ENCODE data around the gene ELK4. TPM values are rescaled to one million over a fixed set of nuclear protein-coding genes. Genes with fewer than 3 reads are reported as not detected.
"Not testable (repeated sequence)": the region's sequence is repeated elsewhere in the genome, so short reads cannot be mapped to it uniquely, and the experiment has no call there.

ELK4 gene
- total and polyA plus RNA-seq, 2 donors, result 14.3 to 20.2 TPM

DNA sequence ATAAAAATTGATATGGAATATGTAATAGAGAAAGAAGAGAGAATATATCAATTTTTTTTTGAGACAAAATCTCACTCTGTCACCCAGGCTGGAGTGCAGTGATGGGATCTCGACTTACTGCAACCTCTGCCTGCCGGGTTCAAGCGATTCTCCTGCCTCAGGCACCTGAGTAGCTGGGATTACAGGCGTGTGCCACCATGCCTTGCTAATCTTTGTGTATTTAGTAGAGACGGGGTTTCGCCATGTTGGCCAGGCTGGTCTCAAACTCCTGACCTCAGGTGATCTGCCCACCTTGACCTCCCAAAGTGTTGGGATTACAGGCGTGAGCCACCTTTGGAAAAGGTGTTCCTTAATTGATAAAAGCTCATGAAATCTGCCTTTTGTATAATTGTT is 4.3 kb upstream of the ELK4 start:
- not testable (repeated sequence) for H3K9me3 ChIP-seq (ENCODE audit: control insufficient read depth in 2 of 2, insufficient read depth in 1 of 2, low read length in 1 of 2); H3K4me1 ChIP-seq (ENCODE audit: control insufficient read depth in 2 of 2, insufficient read depth in 2 of 2, low read length in 2 of 2); H3K36me3 ChIP-seq (ENCODE audit: control insufficient read depth in 2 of 2, insufficient read depth in 2 of 2, low read length in 1 of 2); H3K27ac ChIP-seq (ENCODE audit: low read depth in 1 of 2, low read length in 1 of 2); H3K4me3 ChIP-seq (ENCODE audit: low read length in 2 of 2); DNase-seq (ENCODE audit: low read depth in 6 of 9, low spot score in 9 of 9); H3K27me3 ChIP-seq (ENCODE audit: control insufficient read depth in 2 of 2, insufficient read depth in 1 of 2, low read length in 1 of 2)
- 92% methylated on average over 7 of the region's 7 CpGs for WGBS

DNA sequence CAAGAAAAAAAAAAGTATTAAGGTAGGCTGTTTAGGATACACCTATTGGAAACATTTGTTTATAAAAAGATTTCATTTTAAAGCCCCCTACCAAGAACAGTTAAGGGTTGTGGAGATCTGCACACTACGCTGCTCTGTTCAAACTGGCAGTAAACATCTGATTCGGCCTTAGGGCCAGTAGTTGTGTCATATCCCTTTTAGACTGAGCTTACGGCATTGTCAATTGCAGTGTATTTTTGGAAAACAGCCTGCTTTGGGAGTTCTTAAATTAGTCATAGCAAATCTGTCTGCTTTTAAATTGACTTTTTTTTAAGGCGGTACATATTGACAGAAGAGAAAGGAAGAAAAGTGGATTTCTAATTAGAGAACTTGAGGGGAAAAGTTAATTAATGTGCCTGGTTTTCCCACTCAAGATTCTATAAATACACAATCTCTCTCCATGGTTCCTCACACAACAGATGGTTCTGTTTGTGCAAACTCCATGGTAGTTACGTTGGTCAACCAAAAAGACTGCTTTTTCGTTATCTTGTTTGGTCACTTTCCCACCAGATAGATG is 1.7 kb upstream of the ELK4 start:
- DNase-seq (ENCODE audit: low read depth in 6 of 9, low spot score in 9 of 9), result no peak
- 95% methylated on average over 6 of the region's 6 CpGs for WGBS
- H3K4me1 ChIP-seq (ENCODE audit: control insufficient read depth in 2 of 2, insufficient read depth in 2 of 2, low read length in 2 of 2), result peaks cover 9 to 11% of the 10 kb centered on the region in 2 donors

DNA sequence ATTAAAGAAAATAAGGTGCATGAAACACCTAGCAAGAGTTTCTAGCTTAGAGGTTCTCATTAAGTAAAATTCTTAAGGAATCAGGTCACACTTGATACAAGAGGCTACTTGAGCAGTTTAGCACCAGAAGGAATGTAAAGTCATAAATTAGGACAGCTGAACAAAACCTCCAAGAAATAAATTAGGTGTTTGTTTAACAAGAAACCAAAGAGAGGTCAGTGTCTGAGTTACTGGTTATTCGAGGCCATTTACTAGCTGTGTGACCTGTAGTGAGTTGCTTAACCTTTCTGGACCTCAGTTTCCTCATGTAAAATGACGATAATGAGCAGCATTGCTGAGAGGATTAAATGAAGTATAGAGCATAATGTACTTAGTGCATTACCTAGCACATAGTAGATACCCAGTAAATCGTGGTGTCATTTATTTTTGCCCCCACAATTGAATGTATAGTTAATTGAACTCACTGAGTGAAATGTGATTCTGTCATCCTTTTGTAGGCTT is 908 bp upstream of the ELK4 start:
- H3K27ac ChIP-seq (ENCODE audit: low read depth in 1 of 2, low read length in 1 of 2), result peak overlapping the region in 1 of 2 donors; percentile 93
- no peak for DNase-seq (ENCODE audit: low read depth in 6 of 9, low spot score in 9 of 9)
- H3K4me1 ChIP-seq (ENCODE audit: control insufficient read depth in 2 of 2, insufficient read depth in 2 of 2, low read length in 2 of 2), result peaks cover 9 to 11% of the 10 kb centered on the region in 2 donors
- H3K4me3 ChIP-seq (ENCODE audit: low read length in 2 of 2), result peak overlapping the region in 1 of 2 donors; percentile 99
- no peaks in the 10 kb centered on the region for H3K9me3 ChIP-seq (ENCODE audit: control insufficient read depth in 2 of 2, insufficient read depth in 1 of 2, low read length in 1 of 2)
- 87% methylated on average over 3 of the region's 3 CpGs for WGBS
- H3K27me3 ChIP-seq (ENCODE audit: control insufficient read depth in 2 of 2, insufficient read depth in 1 of 2, low read length in 1 of 2), result no peaks in the 10 kb centered on the region
- peaks cover 0 to 1% of the 10 kb centered on the region in 2 donors for H3K36me3 ChIP-seq (ENCODE audit: control insufficient read depth in 2 of 2, insufficient read depth in 2 of 2, low read length in 1 of 2)

More for the DNA sequence above, 1.7 kb upstream of the ELK4 start:
- no peak overlapping the region for H3K4me3 ChIP-seq (ENCODE audit: low read length in 2 of 2)
- H3K9me3 ChIP-seq (ENCODE audit: control insufficient read depth in 2 of 2, insufficient read depth in 1 of 2, low read length in 1 of 2), result no peaks in the 10 kb centered on the region
- no peak overlapping the region for H3K27ac ChIP-seq (ENCODE audit: low read depth in 1 of 2, low read length in 1 of 2)
- no peaks in the 10 kb centered on the region for H3K36me3 ChIP-seq (ENCODE audit: control insufficient read depth in 2 of 2, insufficient read depth in 2 of 2, low read length in 1 of 2)
- H3K27me3 ChIP-seq (ENCODE audit: control insufficient read depth in 2 of 2, insufficient read depth in 1 of 2, low read length in 1 of 2), result no peaks in the 10 kb centered on the region

DNA sequence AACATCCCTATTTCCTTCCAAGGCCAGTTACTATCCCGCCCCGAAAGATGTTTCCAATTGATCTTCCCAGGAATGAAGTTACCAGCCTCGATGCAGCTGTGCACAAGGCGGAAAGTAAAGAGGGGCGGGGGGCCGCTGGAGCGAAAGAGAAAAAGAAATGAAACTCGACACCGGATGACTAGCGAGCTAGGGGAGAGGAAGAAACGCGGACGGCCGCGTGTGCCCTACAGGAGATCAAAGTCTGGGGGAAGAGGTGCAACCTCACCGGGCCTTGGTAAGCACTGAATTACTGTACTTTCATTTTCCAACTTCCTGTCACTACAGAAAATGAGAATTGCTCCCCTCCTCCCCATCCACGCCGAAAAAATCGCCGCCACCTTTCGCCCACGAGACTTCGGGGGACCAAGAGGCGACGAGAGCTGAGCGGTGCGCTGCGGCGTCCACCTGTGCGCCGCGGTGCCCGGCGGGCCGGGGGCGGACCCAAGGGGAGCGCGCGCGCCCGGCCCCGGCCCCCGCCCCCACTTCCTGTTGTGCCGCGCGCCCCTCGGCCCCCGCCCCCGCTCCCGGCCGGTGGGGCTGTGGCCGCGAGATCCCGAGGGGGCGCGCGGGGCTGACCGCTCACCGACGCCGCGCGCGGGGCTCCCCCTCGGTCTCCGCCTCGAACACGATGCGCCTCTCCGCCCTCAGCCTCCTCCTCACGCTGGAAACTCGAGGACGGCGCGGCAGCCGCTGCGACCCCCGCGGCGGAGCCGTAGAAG is 622 bp downstream of the ELK4 start:
- WGBS, result under 1% methylated on average over 81 of the region's 81 CpGs
- DNase-seq (ENCODE audit: low read depth in 6 of 9, low spot score in 9 of 9), result peak; percentile 55 to 92 (median 80)
- Histone ChIP-seq H3K9me3 (ENCODE audit: control insufficient read depth in 2 of 2, insufficient read depth in 1 of 2, low read length in 1 of 2) (no peaks in the 10 kb centered on the region), H3K27ac (ENCODE audit: low read depth in 1 of 2, low read length in 1 of 2) (peak overlapping the region; percentile 98 to 100), H3K36me3 (ENCODE audit: control insufficient read depth in 2 of 2, insufficient read depth in 2 of 2, low read length in 1 of 2) (peaks cover 0 to 2% of the 10 kb centered on the region in 2 donors), H3K4me3 (ENCODE audit: low read length in 2 of 2) (peak overlapping the region; percentile 70 to 99), H3K27me3 (ENCODE audit: control insufficient read depth in 2 of 2, insufficient read depth in 1 of 2, low read length in 1 of 2) (no peaks in the 10 kb centered on the region), H3K4me1 (ENCODE audit: control insufficient read depth in 2 of 2, insufficient read depth in 2 of 2, low read length in 2 of 2) (peaks cover 10 to 11% of the 10 kb centered on the region in 2 donors)

DNA sequence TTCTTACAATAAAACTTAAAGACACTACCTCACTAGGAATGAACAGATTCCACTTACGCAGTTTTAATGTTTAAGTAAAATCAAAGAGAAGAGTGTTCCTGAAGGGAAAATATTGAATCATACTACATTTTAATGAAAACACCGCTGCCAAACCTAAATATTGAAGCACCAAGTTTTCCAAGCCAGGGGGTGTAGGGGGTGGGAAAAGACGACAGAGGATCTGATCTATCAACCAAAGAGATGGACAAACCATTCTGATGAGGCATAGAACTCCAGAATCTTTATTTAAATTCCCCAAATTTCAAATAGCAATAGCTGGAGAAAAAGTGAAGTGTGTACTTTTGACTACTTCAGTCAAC is 1.2 kb downstream of the ELK4 start:
- H3K27me3 ChIP-seq (ENCODE audit: control insufficient read depth in 2 of 2, insufficient read depth in 1 of 2, low read length in 1 of 2), result no peaks in the 10 kb centered on the region
- peak overlapping the region; percentile 98 to 100 for H3K27ac ChIP-seq (ENCODE audit: low read depth in 1 of 2, low read length in 1 of 2)
- no peaks in the 10 kb centered on the region for H3K9me3 ChIP-seq (ENCODE audit: control insufficient read depth in 2 of 2, insufficient read depth in 1 of 2, low read length in 1 of 2)
- WGBS, result 23% methylated on average over 3 of the region's 3 CpGs
- H3K4me3 ChIP-seq (ENCODE audit: low read length in 2 of 2), result peak overlapping the region; percentile 70 to 99
- DNase-seq (ENCODE audit: low read depth in 6 of 9, low spot score in 9 of 9), result no peak
- H3K36me3 ChIP-seq (ENCODE audit: control insufficient read depth in 2 of 2, insufficient read depth in 2 of 2, low read length in 1 of 2), result peaks cover 0 to 2% of the 10 kb centered on the region in 2 donors
- peaks cover 11 to 13% of the 10 kb centered on the region in 2 donors for H3K4me1 ChIP-seq (ENCODE audit: control insufficient read depth in 2 of 2, insufficient read depth in 2 of 2, low read length in 2 of 2)

DNA sequence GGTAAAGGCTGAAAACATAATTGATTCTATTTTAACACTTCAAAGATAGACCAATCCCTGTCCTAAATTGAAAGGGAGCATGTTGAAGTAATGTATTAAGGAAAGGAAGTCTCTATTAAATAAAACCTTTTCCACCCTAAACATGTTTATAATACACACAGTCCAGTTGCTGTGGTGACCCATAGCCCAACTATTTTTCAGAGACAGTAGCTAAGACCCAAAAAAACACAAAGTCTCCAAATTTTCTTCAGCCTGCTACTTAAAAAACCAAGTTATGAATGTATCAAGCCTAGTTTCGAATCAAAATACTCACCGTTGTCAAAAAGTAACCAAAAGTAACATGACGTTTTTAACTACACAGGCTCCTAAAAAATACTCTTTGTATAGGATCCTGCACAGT is 1.6 kb downstream of the ELK4 start:
- whole genome bisulfite sequencing, result 22% methylated on average over 3 of the region's 3 CpGs
- peak in 1 of 9 donors; percentile 20 for DNase-seq (ENCODE audit: low read depth in 6 of 9, low spot score in 9 of 9)

DNA sequence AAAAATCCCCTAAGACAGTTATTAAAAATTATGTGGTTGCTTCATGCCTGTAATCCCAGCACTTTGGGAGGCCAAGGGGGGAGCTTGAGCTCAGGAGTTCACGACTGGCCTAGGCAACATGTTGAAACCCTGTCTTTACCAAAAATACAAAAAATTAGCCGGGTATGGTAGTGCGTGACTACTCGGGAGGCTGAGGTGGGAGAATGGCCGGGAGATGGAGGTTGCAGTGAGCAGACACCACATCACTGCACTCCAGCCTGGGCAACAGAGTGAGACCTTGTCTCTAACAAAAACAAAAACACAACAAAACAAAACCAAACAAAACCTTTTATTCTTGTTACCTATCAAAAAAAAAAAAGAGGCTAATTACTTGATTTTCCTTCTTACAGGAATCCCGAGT is 2.1 kb downstream of the ELK4 start:
- H3K27me3 ChIP-seq (ENCODE audit: control insufficient read depth in 2 of 2, insufficient read depth in 1 of 2, low read length in 1 of 2), result no peaks in the 10 kb centered on the region
- H3K4me3 ChIP-seq (ENCODE audit: low read length in 2 of 2), result peak overlapping the region in 1 of 2 donors; percentile 70
- 88% methylated on average over 6 of the region's 6 CpGs for WGBS
- peaks cover 0 to 2% of the 10 kb centered on the region in 2 donors for H3K36me3 ChIP-seq (ENCODE audit: control insufficient read depth in 2 of 2, insufficient read depth in 2 of 2, low read length in 1 of 2)
- H3K9me3 ChIP-seq (ENCODE audit: control insufficient read depth in 2 of 2, insufficient read depth in 1 of 2, low read length in 1 of 2), result no peaks in the 10 kb centered on the region
- peak overlapping the region in 1 of 2 donors; percentile 98 for H3K27ac ChIP-seq (ENCODE audit: low read depth in 1 of 2, low read length in 1 of 2)
- H3K4me1 ChIP-seq (ENCODE audit: control insufficient read depth in 2 of 2, insufficient read depth in 2 of 2, low read length in 2 of 2), result peaks cover 11 to 13% of the 10 kb centered on the region in 2 donors
- no peak for DNase-seq (ENCODE audit: low read depth in 6 of 9, low spot score in 9 of 9)

More for the DNA sequence above, 1.6 kb downstream of the ELK4 start:
- H3K27ac ChIP-seq (ENCODE audit: low read depth in 1 of 2, low read length in 1 of 2), result peak overlapping the region in 1 of 2 donors; percentile 98
- peak overlapping the region; percentile 70 to 99 for H3K4me3 ChIP-seq (ENCODE audit: low read length in 2 of 2)
- H3K36me3 ChIP-seq (ENCODE audit: control insufficient read depth in 2 of 2, insufficient read depth in 2 of 2, low read length in 1 of 2), result peaks cover 0 to 2% of the 10 kb centered on the region in 2 donors
- peaks cover 11 to 13% of the 10 kb centered on the region in 2 donors for H3K4me1 ChIP-seq (ENCODE audit: control insufficient read depth in 2 of 2, insufficient read depth in 2 of 2, low read length in 2 of 2)
- H3K9me3 ChIP-seq (ENCODE audit: control insufficient read depth in 2 of 2, insufficient read depth in 1 of 2, low read length in 1 of 2), result no peaks in the 10 kb centered on the region
- no peaks in the 10 kb centered on the region for H3K27me3 ChIP-seq (ENCODE audit: control insufficient read depth in 2 of 2, insufficient read depth in 1 of 2, low read length in 1 of 2)

DNA sequence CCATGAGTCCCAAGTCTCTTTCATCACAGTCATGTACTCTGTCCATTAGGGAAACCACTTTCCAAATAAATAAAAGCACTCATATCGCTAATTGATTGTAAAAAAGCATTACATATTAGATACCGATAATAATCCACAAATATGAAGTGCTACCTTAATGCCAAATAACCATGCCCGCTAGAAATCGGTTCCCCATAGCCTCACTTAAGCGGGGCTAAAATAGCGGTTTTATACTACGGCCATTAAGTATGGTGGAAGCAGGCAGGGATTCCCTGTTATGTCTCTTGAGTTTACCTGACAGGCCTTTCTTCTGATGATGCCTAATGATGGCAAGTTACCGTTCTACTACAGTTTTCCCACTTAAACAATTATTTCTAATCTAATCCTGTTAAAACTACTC is 3.9 kb downstream of the ELK4 start:
- Histone ChIP-seq H3K9me3 (ENCODE audit: control insufficient read depth in 2 of 2, insufficient read depth in 1 of 2, low read length in 1 of 2) (no peaks in the 10 kb centered on the region), H3K36me3 (ENCODE audit: control insufficient read depth in 2 of 2, insufficient read depth in 2 of 2, low read length in 1 of 2) (peaks cover 8 to 11% of the 10 kb centered on the region in 2 donors), H3K27ac (ENCODE audit: low read depth in 1 of 2, low read length in 1 of 2) (no peak overlapping the region), H3K4me3 (ENCODE audit: low read length in 2 of 2) (no peak overlapping the region), H3K4me1 (ENCODE audit: control insufficient read depth in 2 of 2, insufficient read depth in 2 of 2, low read length in 2 of 2) (peaks cover 11 to 13% of the 10 kb centered on the region in 2 donors), H3K27me3 (ENCODE audit: control insufficient read depth in 2 of 2, insufficient read depth in 1 of 2, low read length in 1 of 2) (no peaks in the 10 kb centered on the region)
- DNase-seq (ENCODE audit: low read depth in 6 of 9, low spot score in 9 of 9), result no peak
- WGBS, result 93% methylated on average over 8 of the region's 8 CpGs

DNA sequence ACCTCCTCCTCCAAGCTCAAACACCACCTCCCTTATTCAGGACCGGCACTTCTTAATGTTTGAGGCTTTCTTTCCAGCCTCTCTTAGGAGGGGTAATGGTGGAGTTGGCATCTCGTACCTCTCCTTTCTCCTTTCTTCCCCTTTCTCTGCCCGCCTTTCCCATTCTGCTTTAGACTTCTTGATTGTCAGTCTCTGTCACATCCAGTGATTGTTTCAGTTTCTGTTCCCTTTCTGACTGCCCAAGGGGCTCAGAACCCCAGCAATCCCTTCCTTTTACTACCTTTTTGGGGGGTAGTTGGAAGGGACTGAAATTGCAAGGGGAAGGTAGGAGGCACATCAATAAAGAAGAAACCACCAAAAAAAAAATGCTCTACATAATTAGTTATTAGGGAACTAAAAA is 5.6 kb downstream of the ELK4 start:
- no peak overlapping the region for H3K27ac ChIP-seq (ENCODE audit: low read depth in 1 of 2, low read length in 1 of 2)

More for the DNA sequence above, 5.6 kb downstream of the ELK4 start:
- WGBS, result 66% methylated on average over 3 of the region's 3 CpGs
- no peak overlapping the region for H3K4me3 ChIP-seq (ENCODE audit: low read length in 2 of 2)
- no peaks in the 10 kb centered on the region for H3K9me3 ChIP-seq (ENCODE audit: control insufficient read depth in 2 of 2, insufficient read depth in 1 of 2, low read length in 1 of 2)
- H3K4me1 ChIP-seq (ENCODE audit: control insufficient read depth in 2 of 2, insufficient read depth in 2 of 2, low read length in 2 of 2), result peaks cover 9% of the 10 kb centered on the region in 2 donors
- no peaks in the 10 kb centered on the region for H3K27me3 ChIP-seq (ENCODE audit: control insufficient read depth in 2 of 2, insufficient read depth in 1 of 2, low read length in 1 of 2)
- DNase-seq (ENCODE audit: low read depth in 6 of 9, low spot score in 9 of 9), result no peak
- peaks cover 14 to 22% of the 10 kb centered on the region in 2 donors for H3K36me3 ChIP-seq (ENCODE audit: control insufficient read depth in 2 of 2, insufficient read depth in 2 of 2, low read length in 1 of 2)

Measured in thymus (tissue), 11 donors.